HG03280 (cell line): ENCODE measurements around the gene C2CD4C.
"Not testable (repeated sequence)": the region's sequence is repeated elsewhere in the genome, so short reads cannot be mapped to it uniquely, and the experiment has no call there.

Experiments used
- ATAC-seq: cut with Tn5 transposase; IDR thresholded peaks from one replicate; pipeline ENCODE4 v1.9.1; 2021; ENCODE audit warnings: mild to moderate bottlenecking, moderate library complexity; ENCODE audit not compliant: unreplicated experiment

Gene C2CD4C

GRCh38 chr19:401866-402511 lies 7.0 kb downstream of the C2CD4C start:
- no peak for ATAC-seq

- no peak for ATAC-seq
Observed at GRCh38 chr19:400976-401865, 7.7 kb downstream of the C2CD4C start.

GRCh38 chr19:399370-399769 lies 9.6 kb downstream of the C2CD4C start:
- no peak for ATAC-seq

- no peak for ATAC-seq
Observed at GRCh38 chr19:398719-399118, 10.2 kb downstream of the C2CD4C start.

- no peak for ATAC-seq
Observed at GRCh38 chr19:397941-398706, 10.8 kb downstream of the C2CD4C start.

GRCh38 chr19:397321-397720 lies 11.6 kb downstream of the C2CD4C start:
- ATAC-seq = no peak

GRCh38 chr19:395467-395866 lies 13.5 kb downstream of the C2CD4C start:
- no peak for ATAC-seq

GRCh38 chr19:394857-395256 lies 14.1 kb downstream of the C2CD4C start:
- not testable (repeated sequence) for ATAC-seq

- ATAC-seq = not testable (repeated sequence)
Observed at GRCh38 chr19:393560-393959, 15.4 kb downstream of the C2CD4C start.

GRCh38 chr19:392375-392970 lies 16.5 kb downstream of the C2CD4C start:
- no peak for ATAC-seq

- no peak for ATAC-seq
Observed at GRCh38 chr19:391726-392374, 17.1 kb downstream of the C2CD4C start.

GRCh38 chr19:391207-391557 lies 17.8 kb downstream of the C2CD4C start:
- ATAC-seq = no peak

GRCh38 chr19:390386-391206 lies 18.4 kb downstream of the C2CD4C start:
- ATAC-seq = no peak

GRCh38 chr19:389935-390289 lies 19.0 kb downstream of the C2CD4C start:
- no peak for ATAC-seq

- ATAC-seq = no peak
Observed at GRCh38 chr19:389255-389934, 19.6 kb downstream of the C2CD4C start.

GRCh38 chr19:388691-389090 lies 20.3 kb downstream of the C2CD4C start:
- ATAC-seq = no peak

- ATAC-seq = no peak
Observed at GRCh38 chr19:387777-388176, 21.2 kb downstream of the C2CD4C start.

GRCh38 chr19:386632-387301 lies 22.2 kb downstream of the C2CD4C start:
- ATAC-seq = not testable (repeated sequence)

- not testable (repeated sequence) for ATAC-seq
Observed at GRCh38 chr19:386189-386588, 22.8 kb downstream of the C2CD4C start.
